GM12878 (cell line): ENCODE results near the gene MROH2A. TPM values are rescaled to one million over a fixed set of nuclear protein-coding genes. Genes with fewer than 3 reads are reported as not detected.

Experiments
- ATAC-seq: fragments of 200-7000 bp; cut with Tn5 transposase; 3 replicates; pipeline ENCODE4 v1.9.1; 2020; ENCODE audit warnings: mild to moderate bottlenecking, moderate library complexity
- BruUV-seq: library from RNA; stranded (reverse); fragments of 400-500 nt; replicated peaks from 2 replicates; lab custom pipeline; 2021; lab: Mats Ljungman, UMichigan
- CTCF ChIA-PET: fragments of 300-600 bp; sonication (Branson Sonifier 250); formaldehyde crosslinking; extraction: SDS; loops from one replicate; lab custom pipeline; 2021; ENCODE audit warnings: inconsistent platforms; lab: Yijun Ruan, JAX
- POLR2A ChIA-PET: fragments of 350-600 bp; formaldehyde crosslinking; extraction: SDS; loops from one replicate; lab custom pipeline; 2021; ENCODE audit warnings: inconsistent platforms; lab: Charles Lee
- RAD21 ChIA-PET: fragments of 300-600 bp; sonication (Branson Sonifier 250); formaldehyde crosslinking; loops from one replicate; lab custom pipeline; 2023; ENCODE audit warnings: antibody characterized with exemption; ENCODE audit not compliant: unreplicated experiment; lab: Charles Lee
- SMC1A ChIA-PET: fragments of 300-600 bp; sonication (Branson Sonifier 250); formaldehyde crosslinking; loops from one replicate; lab custom pipeline; 2023; ENCODE audit not compliant: unreplicated experiment, uncharacterized antibody; lab: Charles Lee
- DNase-seq: peaks from one replicate; pipeline ENCODE4 v3.0.0-alpha.2; 2011; ENCODE audit warnings: low read depth, low spot score
- FAIRE-seq: peaks from 3 replicates; lab custom pipeline; 2011; peaks lifted over from hg19 to GRCh38; lab: Jason Lieb, UNC
- H2AFZ ChIP-seq: 2 replicates; pipeline ENCODE4 v1.6.0; 2011; ENCODE audit warnings: low read depth, low read length, control low read depth; ENCODE audit not compliant: control insufficient read depth
- H3K27ac ChIP-seq: 2 replicates; pipeline ENCODE4 v1.5.1; 2011; ENCODE audit warnings: control low read depth; ENCODE audit not compliant: control insufficient read depth, insufficient read depth
- H3K27me3 ChIP-seq, 2 experiments: replicated peaks in 1 of 2; 2 replicates each; pipeline versions ENCODE4 v1.6.0 to v1.6.1; 2011; ENCODE audit warnings: low read length in 1 of 2; ENCODE audit not compliant: control insufficient read depth in 2 of 2, insufficient read depth in 2 of 2
- H3K36me3 ChIP-seq, 2 experiments: 2 replicates each; pipeline ENCODE4 v1.5.1; 2011; ENCODE audit warnings: low read length in 1 of 2; ENCODE audit not compliant: control insufficient read depth in 2 of 2, insufficient read depth in 2 of 2
- H3K4me1 ChIP-seq: 2 replicates; pipeline ENCODE4 v1.6.1; 2011; ENCODE audit warnings: mild to moderate bottlenecking, low read length, moderate library complexity, mixed read lengths; ENCODE audit not compliant: control insufficient read depth, insufficient read depth
- H3K4me2 ChIP-seq: 2 replicates; pipeline ENCODE4 v1.6.0; 2011; ENCODE audit warnings: control low read depth; ENCODE audit not compliant: control insufficient read depth, insufficient read depth
- H3K4me3 ChIP-seq: fragments of 200-600 bp; sonication (generic); 2 replicates; pipeline ENCODE4 v1.5.1; 2016
- H3K79me2 ChIP-seq: 2 replicates; pipeline ENCODE4 v1.6.0; 2011; ENCODE audit warnings: low read length; ENCODE audit not compliant: control insufficient read depth, insufficient read depth
- H3K9ac ChIP-seq: 2 replicates; pipeline ENCODE4 v1.8.0; 2011; ENCODE audit warnings: low read length, control low read depth, mixed read lengths; ENCODE audit not compliant: control insufficient read depth, insufficient read depth
- H3K9me3 ChIP-seq: replicated peaks from 3 replicates; pipeline ENCODE4 v1.5.1; 2011; ENCODE audit warnings: mild to moderate bottlenecking, low read length; ENCODE audit not compliant: control insufficient read depth, insufficient read depth
- H4K20me1 ChIP-seq: 2 replicates; pipeline ENCODE4 v1.6.0; 2011; ENCODE audit not compliant: control insufficient read depth, insufficient read depth
- ATF7 ChIP-seq: fragments of 450-650 bp; IDR thresholded peaks from 2 replicates; pipeline ENCODE4 v1.6.1; 2016; ENCODE audit warnings: low read depth, mild to moderate bottlenecking
- BHLHE40 ChIP-seq, 2 experiments: fragments of 450-650 bp in 1 of 2; IDR thresholded peaks; 2 replicates each; pipeline ENCODE4 v1.6.1; 2011 to 2017; ENCODE audit warnings: low read depth in 2 of 2, borderline replicate concordance in 1 of 2, improper control_type of control experiment in 1 of 2, low read length in 1 of 2, mild to moderate bottlenecking in 1 of 2
- BRCA1 ChIP-seq: IDR thresholded peaks from 2 replicates; pipeline ENCODE4 v1.6.1; 2011; ENCODE audit warnings: low read depth, low read length, improper control_type of control experiment
- FOXK2 ChIP-seq: fragments of 450-650 bp; IDR thresholded peaks from 2 replicates; pipeline ENCODE4 v1.6.1; 2017; ENCODE audit warnings: mild to moderate bottlenecking, moderate library complexity
- HDGF ChIP-seq: fragments of 450-650 bp; IDR thresholded peaks from 2 replicates; pipeline ENCODE4 v1.6.1; 2016; ENCODE audit warnings: antibody characterized with exemption
- KDM1A ChIP-seq: fragments of 200-600 bp; sonication (generic); IDR thresholded peaks from 2 replicates; pipeline ENCODE4 v1.6.1; 2016; ENCODE audit warnings: borderline replicate concordance
- MXI1 ChIP-seq: fragments of 150-350 bp; IDR thresholded peaks from 2 replicates; pipeline ENCODE4 v1.6.1; 2011; ENCODE audit warnings: low read depth, mild to moderate bottlenecking, inconsistent platforms, low read length, improper control_type of control experiment
- TAF1 ChIP-seq: IDR thresholded peaks from 2 replicates; pipeline ENCODE4 v1.6.1; 2011; ENCODE audit warnings: mild to moderate bottlenecking, low read depth, low read length, borderline replicate concordance
- TCF12 ChIP-seq: IDR thresholded peaks from 2 replicates; pipeline ENCODE4 v1.6.1; 2011; ENCODE audit warnings: low read depth, mild to moderate bottlenecking, low read length
- ZNF24 ChIP-seq: fragments of 450-650 bp; IDR thresholded peaks from 2 replicates; pipeline ENCODE4 v1.6.1; 2017; ENCODE audit warnings: antibody characterized with exemption, mild to moderate bottlenecking
- ZSCAN29 ChIP-seq: fragments of 450-650 bp; IDR thresholded peaks from 2 replicates; pipeline ENCODE4 v1.6.1; 2017; ENCODE audit warnings: mild to moderate bottlenecking, moderate library complexity
- WGBS: methylation state at CpG from one replicate; pipeline ENCODE4 v1.1.6; 2016; ENCODE audit warnings: low lambda C conversion rate; ENCODE audit not compliant: insufficient replicate concordance, insufficient coverage; ENCODE audit errors: missing lambda C conversion rate; 5-methylcytosine and 5-hydroxymethylcytosine counted together
- in situ Hi-C: fragments of 300-500 bp; cut with MboI; formaldehyde crosslinking; loops from 9 replicates; pipeline ENCODE4 v1.14.3; 2018; ENCODE audit warnings: mixed read lengths
- intact Hi-C: fragments of 100-400 bp; cut with micrococcal nuclease; formaldehyde crosslinking; loops from one replicate; pipeline ENCODE4 v1.14.2; 2022; ENCODE audit not compliant: unreplicated experiment
- polyA plus RNA-seq, 11 experiments: library from polyadenylated mRNA; depleted of rRNA in 4 of 11; unstranded in 6 of 11; stranded (reverse) in 5 of 11; fragments of >200 nt; fragmentation: Nextera tagmentation in 4 of 11; fragmentation: Illumina TruSeq in 1 of 11; extraction: Ambion mirVana in 4 of 11; extraction: Trizol in 1 of 11; gene quantifications; 1 replicate in 1 of 11; 2 replicates in 10 of 11; pipeline versions ENCODE4 v1.2.1 to v1.2.3, GENCODE V29; 2011 to 2016; ENCODE audit warnings: inconsistent platforms in 2 of 11, missing spikeins in 2 of 11, low read depth in 1 of 11
- total RNA-seq, 4 experiments: library from RNA; depleted of rRNA in 3 of 4; stranded (reverse); fragments of >200 nt in 3 of 4; fragmentation: Illumina TruSeq in 1 of 4; extraction: Trizol in 1 of 4; gene quantifications; 2 replicates each; pipeline versions ENCODE4 v1.2.1 to v1.2.3, GENCODE V29; 2013 to 2021
- TF ChIP-seq, protein P1 (sequence below): fragments of 450-650 bp; IDR thresholded peaks from 2 replicates; pipeline ENCODE4 v1.6.1; 2018; ENCODE audit warnings: mild to moderate bottlenecking, low read depth, moderate library complexity; ENCODE audit not compliant: partially characterized antibody
- TF ChIP-seq, protein P2 (sequence below): fragments of 450-650 bp; IDR thresholded peaks from 2 replicates; pipeline ENCODE4 v1.6.1; 2017; ENCODE audit warnings: mild to moderate bottlenecking, low read depth, inconsistent platforms; ENCODE audit not compliant: poor library complexity, severe bottlenecking
- TF ChIP-seq, protein P3 (sequence below): fragments of 450-650 bp; IDR thresholded peaks from 2 replicates; pipeline ENCODE4 v1.6.1; 2017; ENCODE audit warnings: low read depth, mild to moderate bottlenecking, moderate library complexity
- TF ChIP-seq, protein P4 (sequence below): IDR thresholded peaks from 2 replicates; pipeline ENCODE4 v1.6.1; 2011; ENCODE audit warnings: borderline replicate concordance, low read depth, mild to moderate bottlenecking, moderate library complexity, low read length; ENCODE audit not compliant: insufficient read depth, poor library complexity, severe bottlenecking

Gene MROH2A
- total and polyA plus RNA-seq, 10 of the 15 experiments (the other 5 are each of a cell fraction or from before 2014, with no cell fraction given) = not detected

DNA sequence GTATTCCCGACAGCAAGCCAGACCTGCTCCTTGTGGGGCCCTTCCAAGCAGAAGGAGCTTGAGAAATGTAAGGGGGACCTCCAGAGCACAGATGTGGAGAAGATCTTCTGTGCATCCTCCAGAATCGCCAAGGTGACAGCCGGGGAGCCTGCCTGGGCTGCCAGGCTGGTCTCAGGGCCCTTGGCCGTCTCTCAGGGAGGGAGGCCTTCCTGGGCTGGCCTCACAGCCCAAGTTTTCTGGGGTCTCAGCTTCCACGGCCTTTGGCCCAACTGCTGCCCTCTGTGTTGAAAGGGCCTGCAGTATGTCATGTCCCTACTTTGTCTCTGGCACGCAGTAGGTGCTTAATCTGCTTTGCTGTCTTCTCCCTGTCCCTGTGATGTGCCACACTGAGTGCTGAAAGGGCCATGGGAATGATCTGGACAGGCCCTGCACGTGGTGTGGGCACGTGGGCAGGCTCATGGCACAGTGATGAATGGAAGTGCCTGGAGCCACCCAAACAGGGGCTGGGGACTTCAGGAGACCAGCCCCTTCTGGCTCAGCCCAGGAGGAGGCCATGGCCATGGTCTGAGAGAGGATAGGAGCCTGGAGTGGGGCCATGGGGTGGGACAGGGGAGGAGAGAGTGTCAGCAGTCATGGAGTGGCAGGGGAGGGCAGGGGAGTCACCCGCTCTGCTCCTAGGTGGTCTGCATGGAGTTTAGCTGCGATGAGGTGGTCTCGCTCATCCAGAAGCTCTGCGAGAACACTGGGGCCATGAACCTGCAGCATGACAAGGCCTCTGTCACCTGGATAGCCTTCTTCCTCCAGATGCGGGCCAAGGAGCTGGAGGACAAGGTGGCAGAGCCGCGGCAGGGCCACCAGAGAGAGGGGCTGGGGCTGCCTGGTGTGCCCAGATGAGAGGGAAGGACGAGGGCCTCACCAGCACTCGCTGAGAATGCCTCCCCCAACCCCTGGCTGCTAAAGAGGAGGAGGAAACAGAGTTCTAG is 40.8 kb downstream of the MROH2A start:
- intact Hi-C loops (no loop called here), in situ Hi-C loops (no loop called here)
- Histone ChIP-seq H2AFZ (no peak overlapping the region), H3K9ac (no peak overlapping the region), H3K27ac (no peak overlapping the region), H3K4me3 (no peak overlapping the region), H3K9me3 (no peaks in the 10 kb centered on the region), H3K4me1 (no peaks in the 10 kb centered on the region), H3K79me2 (no peaks in the 10 kb centered on the region), H3K4me2 (no peak overlapping the region), H3K36me3 (no peaks in the 10 kb centered on the region), H4K20me1 (no peaks in the 10 kb centered on the region), H3K27me3 (no peaks in the 10 kb centered on the region; a peak in 3 of 4 replicates)
- ChIA-PET SMC1A (no interaction called here), POLR2A (no interaction called here), CTCF (interaction anchor here (0.5 kb wide), 1 partner anchor 24 kb away, joined by 3 read pairs; no protein-coding TSS in a partner anchor), RAD21 (no interaction called here)
- no peak for DNase-seq
- no TSS peak for BruUV-seq
- ATAC-seq = no peak
- no peak for FAIRE-seq
- WGBS = 8% methylated on average over 17 of the region's 17 CpGs
- TF ChIP-seq, protein P1, sequence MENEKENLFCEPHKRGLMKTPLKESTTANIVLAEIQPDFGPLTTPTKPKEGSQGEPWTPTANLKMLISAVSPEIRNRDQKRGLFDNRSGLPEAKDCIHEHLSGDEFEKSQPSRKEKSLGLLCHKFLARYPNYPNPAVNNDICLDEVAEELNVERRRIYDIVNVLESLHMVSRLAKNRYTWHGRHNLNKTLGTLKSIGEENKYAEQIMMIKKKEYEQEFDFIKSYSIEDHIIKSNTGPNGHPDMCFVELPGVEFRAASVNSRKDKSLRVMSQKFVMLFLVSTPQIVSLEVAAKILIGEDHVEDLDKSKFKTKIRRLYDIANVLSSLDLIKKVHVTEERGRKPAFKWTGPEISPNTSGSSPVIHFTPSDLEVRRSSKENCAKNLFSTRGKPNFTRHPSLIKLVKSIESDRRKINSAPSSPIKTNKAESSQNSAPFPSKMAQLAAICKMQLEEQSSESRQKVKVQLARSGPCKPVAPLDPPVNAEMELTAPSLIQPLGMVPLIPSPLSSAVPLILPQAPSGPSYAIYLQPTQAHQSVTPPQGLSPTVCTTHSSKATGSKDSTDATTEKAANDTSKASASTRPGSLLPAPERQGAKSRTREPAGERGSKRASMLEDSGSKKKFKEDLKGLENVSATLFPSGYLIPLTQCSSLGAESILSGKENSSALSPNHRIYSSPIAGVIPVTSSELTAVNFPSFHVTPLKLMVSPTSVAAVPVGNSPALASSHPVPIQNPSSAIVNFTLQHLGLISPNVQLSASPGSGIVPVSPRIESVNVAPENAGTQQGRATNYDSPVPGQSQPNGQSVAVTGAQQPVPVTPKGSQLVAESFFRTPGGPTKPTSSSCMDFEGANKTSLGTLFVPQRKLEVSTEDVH = no peak
- no peak for TF ChIP-seq FOXK2
- TF ChIP-seq, protein P2, sequence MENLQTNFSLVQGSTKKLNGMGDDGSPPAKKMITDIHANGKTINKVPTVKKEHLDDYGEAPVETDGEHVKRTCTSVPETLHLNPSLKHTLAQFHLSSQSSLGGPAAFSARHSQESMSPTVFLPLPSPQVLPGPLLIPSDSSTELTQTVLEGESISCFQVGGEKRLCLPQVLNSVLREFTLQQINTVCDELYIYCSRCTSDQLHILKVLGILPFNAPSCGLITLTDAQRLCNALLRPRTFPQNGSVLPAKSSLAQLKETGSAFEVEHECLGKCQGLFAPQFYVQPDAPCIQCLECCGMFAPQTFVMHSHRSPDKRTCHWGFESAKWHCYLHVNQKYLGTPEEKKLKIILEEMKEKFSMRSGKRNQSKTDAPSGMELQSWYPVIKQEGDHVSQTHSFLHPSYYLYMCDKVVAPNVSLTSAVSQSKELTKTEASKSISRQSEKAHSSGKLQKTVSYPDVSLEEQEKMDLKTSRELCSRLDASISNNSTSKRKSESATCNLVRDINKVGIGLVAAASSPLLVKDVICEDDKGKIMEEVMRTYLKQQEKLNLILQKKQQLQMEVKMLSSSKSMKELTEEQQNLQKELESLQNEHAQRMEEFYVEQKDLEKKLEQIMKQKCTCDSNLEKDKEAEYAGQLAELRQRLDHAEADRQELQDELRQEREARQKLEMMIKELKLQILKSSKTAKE = no peak
- TF ChIP-seq ZSCAN29 = no peak
- TF ChIP-seq BRCA1 = no peak
- TF ChIP-seq, protein P3, sequence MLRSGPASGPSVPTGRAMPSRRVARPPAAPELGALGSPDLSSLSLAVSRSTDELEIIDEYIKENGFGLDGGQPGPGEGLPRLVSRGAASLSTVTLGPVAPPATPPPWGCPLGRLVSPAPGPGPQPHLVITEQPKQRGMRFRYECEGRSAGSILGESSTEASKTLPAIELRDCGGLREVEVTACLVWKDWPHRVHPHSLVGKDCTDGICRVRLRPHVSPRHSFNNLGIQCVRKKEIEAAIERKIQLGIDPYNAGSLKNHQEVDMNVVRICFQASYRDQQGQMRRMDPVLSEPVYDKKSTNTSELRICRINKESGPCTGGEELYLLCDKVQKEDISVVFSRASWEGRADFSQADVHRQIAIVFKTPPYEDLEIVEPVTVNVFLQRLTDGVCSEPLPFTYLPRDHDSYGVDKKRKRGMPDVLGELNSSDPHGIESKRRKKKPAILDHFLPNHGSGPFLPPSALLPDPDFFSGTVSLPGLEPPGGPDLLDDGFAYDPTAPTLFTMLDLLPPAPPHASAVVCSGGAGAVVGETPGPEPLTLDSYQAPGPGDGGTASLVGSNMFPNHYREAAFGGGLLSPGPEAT = no peak
- no peak for TF ChIP-seq KDM1A
- TF ChIP-seq BHLHE40 (IDR thresholded peaks at IDR 0.05; ENCODE audit: borderline replicate concordance in 1 of 2, low read depth in 2 of 2, low read length in 1 of 2) = no peak
- TF ChIP-seq TAF1 = no peak
- TF ChIP-seq MXI1 = no peak
- no peak for TF ChIP-seq TCF12
- TF ChIP-seq ZNF24 = no peak
- no peak for TF ChIP-seq ATF7
- no peak for TF ChIP-seq HDGF
- TF ChIP-seq, protein P4, sequence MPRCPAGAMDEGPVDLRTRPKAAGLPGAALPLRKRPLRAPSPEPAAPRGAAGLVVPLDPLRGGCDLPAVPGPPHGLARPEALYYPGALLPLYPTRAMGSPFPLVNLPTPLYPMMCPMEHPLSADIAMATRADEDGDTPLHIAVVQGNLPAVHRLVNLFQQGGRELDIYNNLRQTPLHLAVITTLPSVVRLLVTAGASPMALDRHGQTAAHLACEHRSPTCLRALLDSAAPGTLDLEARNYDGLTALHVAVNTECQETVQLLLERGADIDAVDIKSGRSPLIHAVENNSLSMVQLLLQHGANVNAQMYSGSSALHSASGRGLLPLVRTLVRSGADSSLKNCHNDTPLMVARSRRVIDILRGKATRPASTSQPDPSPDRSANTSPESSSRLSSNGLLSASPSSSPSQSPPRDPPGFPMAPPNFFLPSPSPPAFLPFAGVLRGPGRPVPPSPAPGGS = no peak
